HTR-8/SVneo (cell line): ENCODE data around the gene ATR.
A peak's percentile ranks its signal among the peaks of the same experiment; 100 is the strongest.
"Not testable (repeated sequence)": the region's sequence is repeated elsewhere in the genome, so short reads cannot be mapped to it uniquely, and the experiment has no call there.

Source experiments
- DNase-seq: peaks from one replicate; pipeline ENCODE4 v3.0.0; 2011; ENCODE audit warnings: low spot score, mixed read lengths; ENCODE audit not compliant: insufficient read length
- FAIRE-seq: peaks from 2 replicates; lab custom pipeline; 2011; peaks lifted over from hg19 to GRCh38; lab: Jason Lieb, UNC

ATR gene

DNA sequence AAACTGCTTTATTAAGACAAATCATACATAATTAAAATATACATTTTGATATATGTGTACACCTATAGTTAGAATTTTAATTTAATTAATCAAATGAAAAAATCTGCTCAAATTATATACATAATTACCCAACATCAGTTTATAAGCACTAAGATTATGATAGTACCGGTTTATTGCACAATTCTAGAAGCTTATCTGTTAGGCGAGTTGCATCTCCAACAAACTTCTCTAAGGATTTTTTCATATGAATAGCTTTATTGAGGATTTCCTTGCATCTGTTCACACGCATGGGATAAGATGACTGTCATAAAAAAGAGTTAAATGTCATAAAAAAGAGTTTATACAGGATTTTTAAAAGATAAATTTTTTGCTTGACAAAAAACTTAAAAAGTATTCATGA lies 110.8 kb downstream of the ATR start:
- DNase-seq, result no peak
- FAIRE-seq, result no peak

DNA sequence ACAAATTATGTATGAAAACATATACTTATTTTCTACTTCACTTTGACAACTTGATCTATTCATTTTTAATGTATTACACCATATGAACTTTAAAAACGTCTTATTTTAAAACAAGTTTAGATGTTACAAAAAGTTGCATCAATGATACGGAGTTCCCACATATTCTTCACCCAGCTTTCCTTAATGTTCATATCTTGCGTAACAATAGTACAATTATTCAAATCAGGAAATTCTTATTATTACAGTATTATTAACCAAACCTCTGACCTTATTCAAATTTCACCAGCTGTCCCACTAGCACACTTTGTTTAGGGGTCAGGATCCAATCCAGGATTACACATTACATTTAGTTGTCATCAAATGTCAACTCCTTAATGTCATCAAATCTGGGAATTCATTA lies 117.8 kb downstream of the ATR start:
- no peak for FAIRE-seq
- no peak for DNase-seq

DNA sequence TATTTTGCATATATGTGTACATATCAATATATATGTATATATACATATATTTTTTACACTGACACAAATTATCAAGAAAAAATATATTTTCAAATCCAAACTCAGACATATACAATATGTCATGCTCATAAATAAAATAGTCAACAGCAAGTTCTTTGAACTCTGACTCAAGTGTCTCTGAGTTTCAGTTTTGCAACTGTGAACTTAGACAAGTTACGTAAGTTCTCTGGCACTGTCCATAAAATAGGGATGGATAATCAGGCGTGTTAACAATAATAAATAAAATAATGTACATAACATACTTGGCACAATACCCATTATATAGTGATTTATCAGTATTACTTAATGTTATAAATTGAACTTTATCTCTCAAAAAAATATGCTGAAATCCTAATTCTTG lies 118.6 kb downstream of the ATR start:
- no peak for FAIRE-seq
- DNase-seq, result no peak

DNA sequence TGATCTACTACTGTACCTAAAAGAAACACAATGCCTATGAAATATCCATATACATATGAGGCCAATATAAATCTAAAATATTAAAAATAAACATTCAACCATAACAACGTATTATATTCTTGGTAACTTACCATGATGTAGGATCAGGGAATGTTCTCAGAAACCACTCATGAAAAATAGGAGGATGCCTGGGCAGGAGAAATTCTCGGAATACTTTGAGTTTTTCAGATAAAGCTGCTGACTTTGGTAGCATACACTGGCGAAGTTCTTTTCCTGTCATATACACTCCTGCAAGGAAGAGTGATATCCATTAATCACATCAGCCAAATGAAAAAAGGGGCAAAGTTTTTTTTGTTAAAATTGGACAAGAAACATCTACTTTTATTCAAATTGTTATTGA lies 119.4 kb downstream of the ATR start:
- FAIRE-seq, result no peak

DNA sequence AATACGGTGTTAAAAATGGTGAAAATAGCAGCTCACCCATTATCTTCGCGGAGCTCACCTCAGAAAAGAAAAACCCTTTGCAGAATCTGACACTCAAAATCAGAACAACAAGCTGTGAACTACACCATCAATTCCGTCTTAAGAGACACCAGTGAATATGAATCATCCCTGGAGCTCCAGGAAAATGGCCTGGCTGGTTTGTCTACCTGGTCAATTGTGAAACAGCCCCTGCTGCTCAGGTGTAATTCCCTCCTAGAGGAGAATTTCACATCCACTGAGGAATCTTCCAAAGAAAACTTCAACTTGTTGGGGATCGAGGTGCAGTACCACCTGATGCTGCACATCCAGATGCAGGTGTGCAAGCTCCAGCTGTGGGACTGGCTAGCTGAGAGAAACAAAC lies 127.7 kb downstream of the ATR start:
- DNase-seq (no peak), FAIRE-seq (no peak)

More for the DNA sequence above, 119.4 kb downstream of the ATR start:
- no peak for DNase-seq

DNA sequence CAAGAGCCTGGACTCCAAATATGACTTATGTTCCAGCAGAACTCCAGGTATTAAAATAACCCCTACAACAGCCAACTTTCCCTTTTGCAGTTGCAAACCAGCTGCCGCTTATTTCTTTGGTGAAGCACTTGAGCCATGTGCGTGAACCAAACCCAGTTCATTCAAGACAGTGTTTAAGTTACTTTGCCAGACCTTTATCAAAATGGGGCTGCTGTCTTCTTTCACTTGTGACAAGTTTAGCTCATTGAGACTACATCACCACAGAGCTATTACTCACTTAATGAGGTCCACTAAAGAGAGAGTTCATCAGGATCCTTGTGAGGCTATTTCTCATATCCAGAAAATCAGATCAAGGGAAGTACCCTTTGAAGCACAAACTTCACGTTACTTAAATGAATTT lies 128.3 kb downstream of the ATR start:
- FAIRE-seq (no peak), DNase-seq (no peak)

DNA sequence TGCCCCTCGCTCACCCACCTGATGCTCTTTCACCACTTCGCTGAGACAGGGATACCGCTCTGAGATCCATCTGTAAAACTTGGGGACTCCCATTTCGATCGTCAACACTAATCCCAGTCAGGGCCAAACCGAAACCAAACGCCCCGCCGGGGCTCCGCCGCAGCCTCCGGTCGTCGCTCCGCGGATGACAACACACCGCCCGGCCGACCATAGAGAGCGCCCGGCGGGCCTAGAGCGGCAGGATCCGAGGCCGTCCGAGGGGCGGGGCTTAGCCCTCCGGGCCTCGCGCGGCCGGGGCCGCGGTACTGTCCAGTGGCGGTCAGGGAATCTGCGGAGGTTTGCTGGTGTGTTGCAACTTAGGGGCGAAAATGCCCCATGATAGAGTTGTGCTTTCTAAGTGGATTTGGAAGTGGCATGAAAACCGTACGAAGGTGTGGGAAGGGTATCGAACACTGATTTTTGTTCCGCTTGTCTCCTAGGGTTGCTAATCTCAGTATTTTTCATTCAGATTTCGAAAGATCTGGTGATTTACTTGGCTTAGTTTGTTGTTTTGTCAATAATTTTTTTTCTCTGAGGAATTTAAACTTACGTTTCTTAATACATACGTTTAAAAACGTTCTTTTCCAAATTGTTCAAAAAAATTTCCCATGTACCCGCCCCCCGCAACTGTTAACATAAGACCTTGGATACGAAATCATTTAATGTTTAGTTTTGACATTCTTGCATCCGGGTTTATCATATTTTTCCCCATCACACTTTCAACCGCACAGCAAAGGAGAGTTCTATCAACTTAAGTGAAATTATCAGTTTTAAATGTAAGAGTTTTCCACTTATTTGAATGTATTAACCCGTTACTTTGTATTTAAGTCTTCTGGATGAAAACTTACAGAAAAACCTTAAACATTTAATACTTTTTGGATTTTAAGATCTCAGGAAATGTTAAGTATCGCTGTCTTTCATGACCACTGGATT lies 130.4 kb downstream of the ATR start, which contains the start of gene XRN1:
Gene XRN1 (minus strand): TSS at position 186 of the 972 bp plus-strand sequence. CDS start 93 bp downstream, at position 93.
- DNase-seq (peak; percentile 97), FAIRE-seq (peak; percentile 63)

DNA sequence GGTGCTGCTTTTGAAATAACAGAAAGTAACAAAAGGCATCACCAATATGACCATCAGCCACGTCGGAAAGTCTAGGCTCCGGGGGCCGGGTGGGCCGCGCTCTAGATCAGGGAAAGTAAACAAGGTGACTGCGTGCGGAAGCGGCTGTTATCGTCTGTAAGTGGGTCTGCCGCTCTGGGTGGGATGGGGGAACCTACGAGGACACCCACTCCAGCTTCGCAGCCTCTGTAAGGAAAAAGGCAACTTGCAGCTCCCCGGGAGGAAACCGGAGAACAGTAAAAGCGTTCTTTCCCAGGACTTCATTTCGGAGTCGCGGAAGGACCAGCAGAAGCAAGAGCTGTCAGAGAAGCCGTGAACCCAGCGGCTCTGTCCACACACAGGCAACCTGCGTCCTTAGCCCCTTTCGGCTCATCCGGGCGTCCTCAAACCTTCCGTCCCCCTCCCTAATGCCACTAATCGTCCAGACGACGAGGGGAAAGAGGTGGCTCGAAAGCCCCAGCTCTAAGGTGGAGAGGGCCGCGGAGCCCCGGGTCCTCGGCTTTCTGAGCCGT lies 131.2 kb downstream of the ATR start:
- DNase-seq (peak; percentile 34), FAIRE-seq (no peak)

DNA sequence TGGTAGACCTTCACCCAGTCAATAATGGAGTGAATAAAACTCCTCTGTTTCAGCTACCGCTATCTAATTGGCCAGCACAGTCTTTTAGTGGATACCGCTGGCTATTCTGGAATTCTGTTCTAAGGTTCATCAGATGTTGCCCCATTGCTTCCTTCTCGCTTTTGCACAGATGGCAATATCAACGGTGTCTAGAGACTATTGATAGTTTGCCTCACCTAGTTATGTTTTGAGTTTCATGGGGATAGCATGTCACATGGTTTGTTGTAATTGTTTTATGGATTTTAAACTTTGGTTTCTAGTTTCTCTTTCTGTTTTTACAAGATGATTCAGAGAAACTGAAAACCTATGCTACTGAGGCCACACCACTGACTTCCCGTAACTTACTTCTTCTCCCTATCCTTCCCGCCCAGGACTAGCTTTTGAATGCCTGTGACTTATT lies 132.7 kb downstream of the ATR start:
- no peak for FAIRE-seq
- no peak for DNase-seq

DNA sequence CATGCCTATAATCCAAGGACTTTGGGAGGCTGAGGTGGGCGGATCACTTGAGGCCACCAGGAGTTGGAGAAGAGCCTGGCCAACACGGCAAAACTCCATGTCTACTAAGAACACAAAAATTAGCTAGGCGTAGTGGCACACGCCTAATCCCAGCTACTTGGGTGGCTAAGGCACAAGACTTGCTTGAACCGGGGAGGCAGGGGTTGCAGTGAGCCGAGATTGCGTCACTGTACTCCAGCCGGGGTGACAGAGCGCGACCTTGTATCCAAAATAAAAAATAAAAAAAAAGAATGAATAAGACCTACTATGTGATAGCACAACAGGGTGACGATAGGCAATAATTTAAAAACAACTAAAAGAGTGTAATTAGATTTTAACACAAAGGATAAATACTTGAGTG lies 134.2 kb downstream of the ATR start:
- DNase-seq (no peak), FAIRE-seq (no peak)

DNA sequence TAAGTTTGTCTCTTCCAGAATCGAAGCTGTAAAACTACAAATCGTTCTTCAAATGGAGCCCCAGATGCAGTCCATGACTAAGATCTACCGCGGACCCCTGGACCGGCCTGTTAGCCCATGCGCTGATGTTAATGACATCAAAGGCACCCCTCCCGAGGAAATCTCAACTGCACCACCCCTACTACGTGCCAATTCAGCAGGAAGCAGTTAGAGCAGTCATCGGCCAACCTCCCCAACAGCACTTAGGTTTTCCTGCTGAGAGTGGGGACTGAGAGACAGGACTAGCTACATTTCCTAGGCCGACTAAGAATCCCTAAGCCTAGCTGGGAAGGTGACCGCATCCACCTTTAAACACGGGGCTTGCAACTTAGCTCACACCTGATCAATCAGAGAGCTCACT lies 135.5 kb downstream of the ATR start:
- not testable (repeated sequence) for DNase-seq, FAIRE-seq

DNA sequence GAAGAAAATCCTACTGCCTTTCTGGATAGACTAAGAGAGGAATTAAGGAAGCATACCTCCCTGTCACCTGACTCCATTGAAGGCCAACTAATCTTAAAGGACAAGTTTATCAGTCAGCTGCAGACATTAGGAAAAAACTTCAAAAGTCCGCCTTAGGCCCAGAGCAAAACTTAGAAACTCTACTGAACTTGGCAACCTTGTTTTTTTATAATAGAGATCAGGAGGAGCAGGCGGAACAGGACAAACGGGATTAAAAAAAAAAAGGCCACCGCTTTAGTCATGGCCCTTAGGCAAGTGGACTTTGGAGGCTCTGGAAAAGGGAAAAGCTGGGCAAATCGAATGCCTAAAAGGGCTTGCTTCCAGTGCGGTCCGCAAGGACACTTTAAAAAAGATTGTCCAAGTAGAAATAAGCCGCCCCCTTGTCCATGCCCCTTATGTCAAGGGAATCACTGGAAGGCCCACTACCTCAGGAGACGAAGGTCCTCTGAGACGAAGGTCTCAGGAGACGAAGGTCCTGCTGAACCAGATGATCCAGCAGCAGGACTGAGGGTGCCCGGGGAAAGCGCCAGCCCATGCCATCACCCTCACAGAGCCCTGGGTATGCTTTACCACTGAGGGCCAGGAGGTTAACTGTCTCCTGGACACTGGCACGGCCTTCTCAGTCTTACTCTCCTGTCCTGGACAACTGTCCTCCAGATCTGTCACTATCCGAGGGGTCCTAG lies 138.9 kb downstream of the ATR start:
- not testable (repeated sequence) for FAIRE-seq, DNase-seq

DNA sequence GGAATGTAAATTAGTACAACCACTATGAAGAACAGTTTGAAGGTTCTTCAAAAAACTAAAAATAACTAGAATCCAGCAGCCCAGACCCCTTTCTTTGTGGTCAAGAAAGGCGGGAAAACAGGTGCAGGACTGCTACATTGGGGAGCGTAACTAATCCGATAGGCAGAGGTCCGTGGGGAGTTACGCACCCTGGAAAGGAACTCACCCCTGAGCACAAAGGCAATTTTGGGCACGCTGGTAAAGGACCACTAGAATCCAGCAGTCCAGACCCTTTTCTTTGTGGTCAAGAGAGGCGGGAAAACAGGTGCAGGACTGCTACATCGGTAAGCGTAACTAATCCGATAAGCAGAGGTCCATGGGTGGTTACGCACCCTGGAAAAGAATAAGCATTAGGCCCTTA lies 140.4 kb downstream of the ATR start:
- not testable (repeated sequence) for DNase-seq, FAIRE-seq

DNA sequence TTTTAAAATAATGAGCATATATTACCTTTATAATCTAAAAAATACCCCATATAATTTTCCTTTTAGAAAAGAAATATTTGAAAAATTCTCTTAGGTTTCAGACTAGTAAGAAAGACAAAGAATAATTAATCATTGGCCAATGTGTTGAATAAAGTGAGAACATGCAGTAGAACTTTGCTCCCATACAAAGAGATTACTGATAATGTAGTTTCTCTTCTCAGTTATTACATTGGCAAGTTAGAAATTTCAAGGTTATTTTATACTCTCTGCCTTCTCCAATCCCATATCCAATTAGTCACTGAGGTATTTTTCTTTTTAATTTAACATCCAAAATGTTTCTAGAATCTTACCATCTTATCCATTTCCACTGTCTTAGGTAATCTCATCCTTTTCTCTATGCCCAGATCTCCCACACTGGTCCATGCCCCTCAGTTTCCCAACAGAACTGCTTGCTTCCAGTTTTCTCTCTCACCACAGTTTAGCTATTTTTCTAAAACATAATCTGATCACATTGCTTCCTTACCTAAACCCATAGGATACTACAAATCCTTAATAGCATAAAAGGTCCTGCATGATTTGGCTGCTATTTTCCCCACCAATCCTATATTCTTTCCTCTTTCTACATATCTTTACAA lies 141.5 kb downstream of the ATR start:
- no peak for DNase-seq
- no peak for FAIRE-seq

DNA sequence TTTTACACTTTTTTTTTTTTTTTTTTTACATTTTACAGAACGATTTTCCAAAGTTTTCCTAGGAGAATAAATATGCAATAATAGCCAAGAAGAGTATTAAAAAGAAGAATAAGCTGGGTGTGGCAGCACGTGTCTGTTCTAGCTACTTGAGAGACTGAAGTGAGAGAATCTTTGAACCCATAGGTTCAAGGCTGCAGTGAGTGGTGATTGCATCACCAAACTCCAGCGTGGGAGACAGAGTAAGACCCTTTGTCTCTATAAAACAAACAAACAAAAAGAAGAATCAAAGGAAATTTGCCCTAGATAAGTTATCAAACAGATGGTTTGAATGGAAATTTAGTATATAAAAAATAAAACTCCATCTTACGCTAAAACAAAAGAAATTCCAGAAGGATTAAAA lies 144.0 kb downstream of the ATR start:
- no peak for DNase-seq
- FAIRE-seq, result no peak

DNA sequence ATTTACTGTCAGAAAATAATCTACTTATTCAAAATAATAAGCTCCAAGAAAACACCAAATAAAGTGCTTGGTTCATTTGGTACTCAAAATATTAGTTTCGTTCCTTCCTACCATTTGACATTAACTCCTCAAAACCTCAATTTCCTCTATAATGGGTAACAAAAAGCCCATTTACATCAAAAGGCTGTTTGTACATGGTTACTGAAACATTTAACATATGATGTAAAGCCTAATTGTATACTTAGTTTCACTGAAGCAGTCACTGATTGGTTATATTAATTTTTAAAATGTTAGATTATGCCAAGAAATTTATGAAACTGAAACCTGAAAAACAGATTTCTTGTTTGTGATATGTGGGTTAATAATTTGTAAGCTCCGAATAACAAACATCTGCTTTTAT lies 145.4 kb downstream of the ATR start:
- FAIRE-seq (no peak), DNase-seq (no peak)

DNA sequence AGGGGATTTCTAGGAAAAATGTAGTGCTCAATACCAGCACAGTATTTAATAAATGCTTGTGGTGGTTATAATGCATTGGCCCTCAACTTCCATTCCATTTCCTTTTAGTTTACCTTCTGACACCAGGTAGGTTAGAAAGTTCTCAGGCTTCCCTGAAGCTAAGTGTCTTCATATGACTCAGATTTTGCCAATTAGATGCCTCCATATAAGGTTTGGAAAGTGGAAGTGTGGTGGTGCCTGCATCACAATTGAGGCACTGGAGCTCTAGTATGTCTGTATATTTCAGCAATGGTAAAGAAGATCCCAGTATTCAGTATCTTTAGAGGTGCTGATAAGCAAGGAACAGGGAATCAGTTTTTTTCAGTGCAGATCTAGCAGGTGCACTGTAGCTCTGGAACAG lies 149.0 kb downstream of the ATR start:
- DNase-seq (no peak), FAIRE-seq (no peak)

DNA sequence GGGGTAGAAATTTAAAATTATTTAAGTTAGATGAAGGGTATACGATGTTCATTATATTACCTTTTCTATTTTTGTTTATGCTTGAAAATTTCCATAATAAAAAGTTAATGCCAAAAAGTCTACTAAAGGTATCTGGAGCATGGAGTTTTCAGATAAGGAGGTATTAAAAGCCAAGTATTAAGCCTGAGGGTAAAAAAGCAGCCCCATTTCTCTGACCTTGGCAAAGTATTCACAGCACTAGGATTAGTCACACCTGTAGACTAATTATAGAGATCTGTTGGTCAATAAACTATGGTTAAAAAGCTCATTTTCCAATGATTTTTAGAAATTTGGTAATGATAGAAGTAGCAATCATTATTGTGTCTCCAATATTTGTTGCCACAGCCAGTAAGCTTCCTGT lies 153.8 kb downstream of the ATR start:
- FAIRE-seq (no peak), DNase-seq (no peak)

DNA sequence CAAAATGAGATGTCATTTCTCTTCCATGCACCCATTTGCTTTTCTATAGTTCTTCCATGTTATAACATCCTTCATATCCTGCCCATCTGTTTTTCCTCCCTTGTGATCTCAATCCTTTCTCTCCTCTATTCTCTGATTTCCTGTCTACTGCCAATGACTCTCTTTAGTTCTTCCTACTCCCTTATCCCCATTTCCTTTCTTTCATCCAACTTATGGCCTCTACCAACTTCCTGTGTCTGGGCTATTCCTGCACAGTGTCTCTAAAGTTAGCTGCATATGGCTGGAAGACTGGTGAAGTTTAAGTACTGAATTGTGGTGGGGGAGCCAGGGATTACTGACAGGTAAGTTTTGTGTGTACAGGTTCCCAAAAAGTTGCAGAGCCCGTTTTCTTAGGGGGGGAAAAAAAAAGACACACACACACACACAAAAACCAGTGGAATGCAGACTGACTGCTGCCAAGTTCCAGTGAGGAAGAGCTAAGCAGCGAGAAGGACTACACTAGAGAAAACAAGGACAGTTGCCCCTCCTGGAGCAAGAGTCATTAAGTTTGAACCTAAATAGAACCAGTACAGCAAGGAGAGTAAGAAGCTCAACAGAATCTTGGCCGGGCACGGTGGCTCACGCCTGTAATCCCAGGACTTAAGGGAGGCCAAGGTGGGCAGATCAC lies 159.5 kb downstream of the ATR start:
- no peak for FAIRE-seq

DNA sequence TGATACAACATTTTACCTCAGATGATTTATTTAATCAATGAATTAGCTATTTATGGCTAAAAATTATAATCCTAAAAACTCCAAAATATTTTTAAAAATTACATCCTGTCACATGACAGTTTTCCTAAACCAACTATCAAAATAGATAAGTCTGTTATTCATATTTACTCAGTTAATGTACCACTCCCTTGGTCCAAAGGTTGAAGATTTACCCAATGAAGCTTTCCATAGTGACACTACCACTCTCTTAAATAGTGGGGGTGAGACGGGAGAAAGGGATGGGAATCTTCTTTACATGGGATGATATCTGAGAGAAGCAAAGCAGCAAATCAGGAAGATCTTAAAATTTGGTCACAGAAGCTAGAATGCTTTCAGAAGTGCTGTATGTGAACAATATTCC lies 161.2 kb downstream of the ATR start:
- FAIRE-seq, result no peak
- DNase-seq, result no peak

More for the DNA sequence above, 159.5 kb downstream of the ATR start:
- no peak for DNase-seq
